Lower lobe of right lung (tissue), 2 donors: ENCODE measurements around the gene ALPG. TPM values are rescaled to one million over a fixed set of nuclear protein-coding genes. Genes with fewer than 3 reads are reported as not detected.
"Not testable (repeated sequence)": the region's sequence is repeated elsewhere in the genome, so short reads cannot be mapped to it uniquely, and the experiment has no call there.

ENCODE experiments used
- ATAC-seq, 2 donors: fragments of 200-7000 bp; cut with Tn5 transposase; one replicate each; pipeline ENCODE4 v1.9.1; 2020 to 2022; ENCODE audit warnings: mild to moderate bottlenecking in 2 of 2, moderate library complexity in 2 of 2
- DNase-seq: peaks from one replicate; pipeline ENCODE4 v3.0.0-alpha.2; 2020
- H3K27ac ChIP-seq: fragments of 200-600 bp; one replicate; pipeline ENCODE4 v1.8.0; 2022
- H3K27me3 ChIP-seq: fragments of 200-600 bp; one replicate; pipeline ENCODE4 v1.8.0; 2022; ENCODE audit warnings: low read depth
- H3K36me3 ChIP-seq: fragments of 200-600 bp; one replicate; pipeline ENCODE4 v1.8.0; 2022; ENCODE audit warnings: mild to moderate bottlenecking
- H3K4me1 ChIP-seq: fragments of 200-600 bp; one replicate; pipeline ENCODE4 v1.8.0; 2022
- H3K4me3 ChIP-seq: fragments of 200-600 bp; one replicate; pipeline ENCODE4 v1.8.0; 2022; ENCODE audit warnings: mild to moderate bottlenecking
- H3K9me3 ChIP-seq: fragments of 200-600 bp; one replicate; pipeline ENCODE4 v1.8.0; 2022
- intact Hi-C: fragments of 100-400 bp; cut with DNase I; formaldehyde crosslinking; loops from one replicate; pipeline ENCODE4 v1.11.0; 2022
- long read RNA-seq: library from polyadenylated mRNA; unstranded; transcript quantifications from one replicate; pipeline ENCODE4 v2.0.0, GENCODE V29; 2021
- total RNA-seq: library from RNA; stranded (reverse); fragmentation: NEBNext Ultra II Directional; extraction: Animal tissue kit (Norgen Biotek cat#: 25700); gene quantifications from one replicate; pipeline ENCODE4 v1.2.1, GENCODE V29; 2021
- TF ChIP-seq, protein P1 (sequence below): fragments of 200-600 bp; IDR thresholded peaks from one replicate; pipeline ENCODE4 v1.8.0; 2022; ENCODE audit warnings: antibody characterized with exemption, mild to moderate bottlenecking
- donor health status: DM: no; HTN: yes; CAD: no; lungs with severe emphysema.

Gene ALPG
- 0.53 TPM for total RNA-seq
- long read RNA-seq, result 0 reads

DNA sequence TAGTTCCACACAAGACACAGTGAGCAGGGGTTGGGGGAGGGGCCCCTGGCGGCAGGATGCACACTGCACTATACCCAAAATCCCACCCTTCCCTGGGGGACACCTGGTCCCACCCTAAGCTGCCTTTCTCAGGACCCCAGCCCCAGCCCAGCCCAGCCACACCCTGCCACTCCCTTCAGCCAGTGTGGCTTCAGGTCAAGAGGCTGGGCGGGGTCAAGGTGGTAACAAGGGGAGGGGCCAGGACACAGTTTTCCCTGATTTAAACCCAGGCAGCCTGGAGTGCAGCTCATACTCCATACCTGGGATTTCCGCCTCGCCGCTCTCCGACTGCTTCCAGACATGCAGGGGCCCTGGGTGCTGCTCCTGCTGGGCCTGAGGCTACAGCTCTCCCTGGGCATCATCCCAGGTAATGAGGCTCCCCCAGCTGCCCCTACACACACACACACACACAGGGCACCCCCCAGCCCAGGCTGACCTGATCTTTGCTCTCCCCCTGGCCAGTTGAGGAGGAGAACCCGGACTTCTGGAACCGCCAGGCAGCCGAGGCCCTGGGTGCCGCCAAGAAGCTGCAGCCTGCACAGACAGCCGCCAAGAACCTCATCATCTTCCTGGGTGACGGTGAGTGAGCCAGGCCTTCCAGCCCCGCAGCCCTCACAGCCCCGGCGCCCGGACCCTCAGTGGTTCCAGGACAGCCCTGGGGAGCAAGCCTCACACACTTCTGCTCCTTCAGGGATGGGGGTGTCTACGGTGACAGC is at the start of gene ALPG:
Gene ALPG (plus strand): TSS at position 289 of the 755 bp plus-strand sequence. CDS start 51 bp downstream, at position 340.
- peaks cover 12% of the 10 kb centered on the region for H3K27me3 ChIP-seq

DNA sequence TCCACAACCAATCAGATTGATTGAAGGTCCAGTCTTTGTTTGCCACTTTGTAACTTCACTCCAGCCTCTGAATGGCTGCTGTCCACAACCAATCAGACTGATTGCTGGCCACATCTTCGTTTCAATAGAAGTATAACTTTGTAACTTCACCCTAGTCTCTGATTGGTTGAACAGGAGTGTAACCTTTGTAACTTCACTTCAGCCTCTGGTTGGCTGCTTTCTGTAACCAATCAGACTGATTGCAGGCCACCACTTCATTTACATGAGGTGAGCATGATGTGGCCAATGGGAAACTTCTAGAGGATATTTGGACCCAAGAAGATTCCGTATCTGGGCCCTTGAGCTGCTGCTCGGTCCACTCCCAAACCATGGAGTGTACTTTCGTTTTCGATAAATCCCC is 45.0 kb upstream of the ALPG start:
- intact Hi-C loops, result no loop called here
- Histone ChIP-seq H3K27ac (no peak overlapping the region), H3K4me3 (no peak overlapping the region), H3K9me3 (no peaks in the 10 kb centered on the region), H3K36me3 (no peaks in the 10 kb centered on the region), H3K27me3 (no peaks in the 10 kb centered on the region), H3K4me1 (peaks cover 11% of the 10 kb centered on the region)
- no peak for ATAC-seq
- no peak for DNase-seq
- TF ChIP-seq, protein P1, sequence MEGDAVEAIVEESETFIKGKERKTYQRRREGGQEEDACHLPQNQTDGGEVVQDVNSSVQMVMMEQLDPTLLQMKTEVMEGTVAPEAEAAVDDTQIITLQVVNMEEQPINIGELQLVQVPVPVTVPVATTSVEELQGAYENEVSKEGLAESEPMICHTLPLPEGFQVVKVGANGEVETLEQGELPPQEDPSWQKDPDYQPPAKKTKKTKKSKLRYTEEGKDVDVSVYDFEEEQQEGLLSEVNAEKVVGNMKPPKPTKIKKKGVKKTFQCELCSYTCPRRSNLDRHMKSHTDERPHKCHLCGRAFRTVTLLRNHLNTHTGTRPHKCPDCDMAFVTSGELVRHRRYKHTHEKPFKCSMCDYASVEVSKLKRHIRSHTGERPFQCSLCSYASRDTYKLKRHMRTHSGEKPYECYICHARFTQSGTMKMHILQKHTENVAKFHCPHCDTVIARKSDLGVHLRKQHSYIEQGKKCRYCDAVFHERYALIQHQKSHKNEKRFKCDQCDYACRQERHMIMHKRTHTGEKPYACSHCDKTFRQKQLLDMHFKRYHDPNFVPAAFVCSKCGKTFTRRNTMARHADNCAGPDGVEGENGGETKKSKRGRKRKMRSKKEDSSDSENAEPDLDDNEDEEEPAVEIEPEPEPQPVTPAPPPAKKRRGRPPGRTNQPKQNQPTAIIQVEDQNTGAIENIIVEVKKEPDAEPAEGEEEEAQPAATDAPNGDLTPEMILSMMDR, result no peak

More for the DNA sequence above, at the start of gene ALPG:
- TF ChIP-seq, protein P1, result no peak
- DNase-seq (peak; percentile 25), ATAC-seq (no peak)
- intact Hi-C loops, result no loop called here
- Histone ChIP-seq H3K27ac (no peak within 1 kb of the TSS), H3K4me3 (no peak within 1 kb of the TSS), H3K4me1 (no peaks in the 10 kb centered on the region), H3K36me3 (no peaks in the 10 kb centered on the region), H3K9me3 (no peaks in the 10 kb centered on the region)

DNA sequence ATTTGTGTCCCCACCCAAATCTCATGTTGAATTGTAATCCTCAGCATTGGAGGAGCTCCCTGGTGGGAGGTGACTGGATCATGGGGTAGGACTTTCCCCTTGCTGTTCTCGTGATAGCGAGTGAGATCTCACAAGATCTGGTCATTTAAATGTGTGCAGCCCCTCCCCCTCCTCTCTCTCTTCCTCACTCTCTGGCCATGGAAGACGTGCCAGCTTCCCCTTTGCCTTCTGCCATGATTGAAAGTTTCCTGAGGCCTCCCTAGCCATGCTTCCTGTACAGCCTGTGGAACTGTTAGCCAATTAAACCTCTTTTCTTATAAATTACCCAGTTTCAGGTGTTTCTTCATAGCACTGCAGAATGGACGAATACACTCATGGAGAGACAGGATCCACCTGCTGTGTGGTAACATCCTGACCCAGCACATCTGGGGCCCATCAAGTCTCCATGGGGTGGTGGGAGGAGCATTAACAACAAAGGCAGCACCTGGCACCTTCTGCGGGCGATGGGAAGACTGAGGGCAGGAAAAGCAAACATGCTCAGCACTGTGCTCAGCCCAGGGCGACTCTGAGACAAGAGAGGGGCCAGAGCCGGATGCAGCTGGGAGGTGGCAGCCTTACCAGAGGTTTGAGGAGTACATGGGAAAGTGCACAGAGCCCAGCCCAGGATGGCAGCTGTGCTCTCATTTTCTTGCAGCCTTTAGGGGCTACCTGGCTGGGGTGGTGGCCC is 44.3 kb upstream of the ALPG start:
- no peaks in the 10 kb centered on the region for H3K9me3 ChIP-seq
- intact Hi-C loops, result no loop called here
- no peak for DNase-seq
- H3K4me3 ChIP-seq, result no peak overlapping the region
- no peak overlapping the region for H3K27ac ChIP-seq
- H3K4me1 ChIP-seq, result peaks cover 11% of the 10 kb centered on the region
- TF ChIP-seq, protein P1, result no peak
- H3K36me3 ChIP-seq, result no peaks in the 10 kb centered on the region
- H3K27me3 ChIP-seq, result no peaks in the 10 kb centered on the region
- ATAC-seq, result no peak

DNA sequence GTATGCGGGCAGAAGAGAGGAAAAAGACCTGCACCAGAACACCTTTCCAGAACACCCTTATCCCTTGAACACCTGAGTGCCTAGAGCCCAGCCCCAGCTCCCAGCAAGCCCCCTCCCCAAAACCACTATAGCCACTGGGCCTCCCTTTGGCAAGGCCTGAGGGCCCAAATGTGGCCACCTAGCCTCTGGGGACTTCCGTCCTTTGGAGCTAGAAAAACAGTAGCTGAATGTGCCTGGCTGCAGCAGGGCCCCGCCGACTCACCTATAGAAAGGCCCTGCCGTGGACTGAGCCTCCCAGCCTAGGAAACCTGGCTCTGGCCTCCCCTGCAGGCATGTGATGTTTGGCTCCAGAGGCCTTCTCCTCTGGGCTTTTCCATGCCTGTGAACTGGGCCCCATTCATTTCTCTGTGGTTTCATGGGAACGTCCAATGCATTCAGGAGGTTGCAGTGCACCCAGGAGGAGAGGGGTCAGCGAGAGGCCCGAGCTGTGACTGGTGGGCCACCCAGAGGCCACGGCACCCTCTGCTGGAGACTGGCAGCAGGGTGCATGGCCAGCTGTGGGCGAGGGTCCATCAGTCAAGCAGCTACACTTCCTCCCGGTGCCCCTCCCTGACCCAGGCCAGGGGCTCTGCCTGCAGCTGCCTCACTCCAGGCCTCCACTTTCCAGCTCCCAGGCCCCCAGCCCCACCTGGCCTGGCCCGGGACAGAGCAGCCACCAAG is 43.4 kb upstream of the ALPG start:
- H3K9me3 ChIP-seq, H3K27me3 ChIP-seq, H3K36me3 ChIP-seq, intact Hi-C loops, DNase-seq, H3K27ac ChIP-seq: not testable (repeated sequence)
- peak overlapping the region; percentile 33 for H3K4me3 ChIP-seq
- peaks cover 11% of the 10 kb centered on the region for H3K4me1 ChIP-seq
- ATAC-seq, result peak in 1 of 2 donors; percentile 21

DNA sequence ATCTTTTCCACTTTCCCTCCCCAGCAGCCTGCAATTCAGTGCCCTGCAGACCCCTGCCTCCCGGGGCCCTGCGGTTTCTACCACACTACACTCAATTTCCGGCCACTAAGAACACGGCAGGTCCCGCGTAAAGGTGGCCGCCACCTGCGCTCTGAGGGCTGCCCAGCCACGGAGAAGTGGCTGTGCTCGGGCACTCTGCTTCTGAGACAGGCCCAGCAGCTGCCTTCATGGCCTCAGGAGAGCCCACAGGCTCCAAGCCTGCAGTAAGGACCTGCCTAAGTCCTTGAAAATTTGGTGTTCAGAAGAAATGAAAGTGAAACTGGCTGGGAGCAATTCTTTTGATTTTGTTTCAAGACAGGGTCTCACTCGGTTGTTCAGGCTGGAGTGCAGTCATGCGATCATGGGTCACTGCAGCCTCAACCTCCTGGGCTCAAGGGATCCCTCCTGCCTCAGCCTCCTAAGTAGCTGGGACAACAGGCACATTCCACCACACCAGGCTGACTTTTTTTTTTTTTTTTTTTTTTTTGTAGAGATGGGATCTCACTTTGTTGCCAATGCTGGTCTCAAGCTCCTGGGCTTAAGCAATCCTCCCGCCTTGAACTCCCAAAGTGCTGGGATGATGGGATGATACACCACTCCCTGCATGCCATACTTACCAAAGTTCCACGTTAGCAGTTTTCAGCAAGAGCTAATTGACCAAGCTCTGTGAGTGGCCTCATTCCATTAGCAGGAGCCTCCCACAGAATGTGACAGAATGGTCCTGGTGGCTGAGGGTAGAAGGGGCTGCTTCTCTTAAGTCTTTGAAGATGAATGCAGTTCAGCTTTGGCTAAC is 42.6 kb upstream of the ALPG start:
- DNase-seq (no peak), ATAC-seq (peak in 1 of 2 donors; percentile 26)
- Histone ChIP-seq H3K9me3 (no peaks in the 10 kb centered on the region), H3K4me3 (peak overlapping the region; percentile 33), H3K27me3 (no peaks in the 10 kb centered on the region), H3K36me3 (no peaks in the 10 kb centered on the region), H3K27ac (no peak overlapping the region), H3K4me1 (peaks cover 11% of the 10 kb centered on the region)
- intact Hi-C loops, result no loop called here
- TF ChIP-seq, protein P1, result no peak

DNA sequence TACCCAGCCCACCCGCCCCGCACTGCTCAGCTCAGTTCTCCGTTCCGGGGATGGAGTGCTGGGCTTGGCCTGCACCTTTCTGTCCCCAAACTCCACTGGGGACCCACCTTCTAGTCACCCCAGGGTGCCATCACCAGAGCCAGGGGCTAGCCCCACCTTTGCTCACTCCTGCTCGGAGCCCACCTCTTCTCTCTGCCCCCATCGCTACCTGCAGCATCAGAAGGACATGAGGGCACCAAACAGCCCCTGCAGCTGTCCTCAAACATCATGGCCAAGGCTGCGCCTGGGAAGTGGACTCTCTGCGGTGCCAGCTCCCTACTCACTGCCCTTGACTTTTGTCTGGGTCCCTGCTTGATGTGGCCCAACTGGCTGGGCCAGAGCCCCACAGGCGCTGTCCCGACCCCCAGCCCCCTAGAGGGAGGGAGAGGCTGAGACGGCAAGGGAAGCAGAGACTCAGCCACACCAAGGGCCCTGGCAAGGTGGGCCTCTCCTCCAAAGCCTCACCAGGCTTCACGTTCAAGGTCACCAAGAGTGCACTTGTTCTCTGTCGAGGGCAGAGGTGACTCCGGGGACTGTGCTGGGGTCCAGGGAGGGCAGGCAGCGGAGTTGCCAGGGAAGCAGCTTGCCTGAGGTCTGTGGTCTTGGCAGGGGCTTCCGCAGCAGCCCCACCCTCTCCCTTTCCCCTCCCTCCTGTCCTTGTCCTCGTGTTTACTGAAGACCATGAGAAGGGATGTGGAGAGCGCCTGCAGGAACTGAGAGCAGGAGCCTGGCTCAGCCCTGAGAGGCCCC is 41.6 kb upstream of the ALPG start:
- H3K36me3 ChIP-seq, H3K4me3 ChIP-seq, DNase-seq, H3K27ac ChIP-seq, intact Hi-C loops, H3K27me3 ChIP-seq, H3K9me3 ChIP-seq: not testable (repeated sequence)
- ATAC-seq, result peak in 1 of 2 donors; percentile 10
- peaks cover 11% of the 10 kb centered on the region for H3K4me1 ChIP-seq
